Neural progenitor cell (in vitro differentiated cells): Measurements from ENCODE around the gene IFNAR1.

Experiments used
- CTCF ChIP-seq: fragments of 200-600 bp; sonication (generic); IDR thresholded peaks from 2 replicates; pipeline ENCODE4 v1.5.1; 2017; ENCODE audit warnings: antibody characterized with exemption, mild to moderate bottlenecking
- EZH2 ChIP-seq: fragments of 200-600 bp; sonication (generic); IDR thresholded peaks from 2 replicates; pipeline ENCODE4 v1.6.1; 2017; ENCODE audit warnings: antibody characterized with exemption, mild to moderate bottlenecking, moderate library complexity

DNA sequence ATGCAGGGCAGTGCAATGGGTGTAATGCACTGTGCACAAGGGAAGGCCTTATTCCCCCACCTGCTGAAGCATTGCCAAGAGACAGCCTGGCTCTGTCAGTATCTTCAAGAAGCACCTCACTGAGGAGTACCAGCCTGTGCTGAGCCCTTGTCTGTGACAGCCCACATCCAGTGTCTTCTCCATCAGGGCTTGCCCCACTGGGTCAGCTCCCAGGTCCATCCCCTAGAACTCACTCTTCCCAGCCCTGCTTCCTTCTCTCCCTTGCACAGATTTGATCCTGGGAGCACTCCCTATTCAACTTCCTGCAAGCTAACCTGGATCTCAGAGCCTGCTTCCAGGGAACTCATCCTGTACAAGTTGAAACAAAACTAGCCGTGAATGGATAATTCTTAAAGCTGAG is 44.8 kb downstream of the IFNAR1 start:
- TF ChIP-seq CTCF (no peak), EZH2 (no peak)
